Activated CD4-positive, alpha-beta T cell treated with anti-CD3 and anti-CD28 coated beads for 48 hours (primary cell): Measurements from ENCODE around the gene CMTM6.
"Not testable (repeated sequence)": the region's sequence is repeated elsewhere in the genome, so short reads cannot be mapped to it uniquely, and the experiment has no call there.

Experiments used
- DNase-seq: peaks from one replicate; pipeline ENCODE4 v3.0.0-alpha.2; 2020

The CMTM6 gene

DNA sequence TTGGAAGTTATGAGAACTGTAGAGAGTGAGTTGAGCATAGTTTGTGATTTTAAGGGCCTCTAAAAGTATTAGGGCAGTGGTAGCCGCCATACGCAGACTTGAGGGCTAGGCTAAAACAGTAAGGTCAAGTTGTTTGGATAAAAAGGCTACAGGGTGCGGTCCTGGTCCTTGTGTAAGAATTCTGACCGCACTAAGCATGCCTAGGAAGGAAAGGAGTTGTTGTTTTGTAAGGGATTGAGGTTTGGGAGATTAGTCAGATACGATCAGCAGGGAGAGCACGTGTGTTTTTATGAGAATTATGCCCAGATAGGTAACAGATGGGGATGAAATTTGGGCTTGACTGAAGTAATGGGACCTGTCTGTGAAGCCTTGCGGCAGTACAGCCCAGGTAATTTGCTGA lies 39.2 kb downstream of the CMTM6 start:
- not testable (repeated sequence) for DNase-seq

DNA sequence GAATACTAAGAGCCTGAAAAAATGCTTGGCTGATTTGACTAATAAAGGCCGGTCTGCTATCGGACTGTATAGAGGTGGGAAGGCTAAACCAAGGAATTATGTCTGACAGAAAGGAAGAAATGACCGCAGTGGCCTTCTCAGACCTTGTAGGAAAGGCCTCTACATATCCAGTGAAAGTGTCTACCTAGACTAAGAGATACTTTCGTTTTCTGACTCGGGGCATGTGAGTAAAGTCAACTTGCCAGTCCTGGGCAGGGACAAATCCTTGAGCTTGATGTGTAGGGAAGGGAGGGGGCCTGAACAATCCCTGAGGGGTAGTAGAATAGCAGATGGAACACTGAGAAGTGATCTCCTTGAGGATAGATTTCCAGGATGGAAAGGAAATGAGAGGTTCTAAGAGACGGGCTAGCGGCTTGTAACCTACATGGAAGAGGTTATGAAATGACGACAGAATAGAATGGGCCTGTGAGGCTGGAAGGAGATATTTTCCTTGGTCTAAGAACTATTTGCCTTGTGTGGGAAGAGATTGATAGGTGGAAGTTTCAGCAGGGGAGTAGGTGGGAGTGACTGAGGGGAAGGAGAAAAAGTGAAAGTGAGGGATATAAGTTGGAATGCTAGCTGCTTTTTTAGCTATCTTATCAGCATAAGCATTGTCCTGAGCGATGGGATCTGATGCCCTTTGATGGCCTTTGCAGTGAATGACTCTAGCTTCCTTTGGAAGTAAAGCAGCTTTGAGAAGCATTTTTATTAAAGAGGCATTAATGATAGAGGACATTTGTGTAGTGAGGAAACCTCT lies 40.3 kb downstream of the CMTM6 start:
- DNase-seq, result not testable (repeated sequence)

DNA sequence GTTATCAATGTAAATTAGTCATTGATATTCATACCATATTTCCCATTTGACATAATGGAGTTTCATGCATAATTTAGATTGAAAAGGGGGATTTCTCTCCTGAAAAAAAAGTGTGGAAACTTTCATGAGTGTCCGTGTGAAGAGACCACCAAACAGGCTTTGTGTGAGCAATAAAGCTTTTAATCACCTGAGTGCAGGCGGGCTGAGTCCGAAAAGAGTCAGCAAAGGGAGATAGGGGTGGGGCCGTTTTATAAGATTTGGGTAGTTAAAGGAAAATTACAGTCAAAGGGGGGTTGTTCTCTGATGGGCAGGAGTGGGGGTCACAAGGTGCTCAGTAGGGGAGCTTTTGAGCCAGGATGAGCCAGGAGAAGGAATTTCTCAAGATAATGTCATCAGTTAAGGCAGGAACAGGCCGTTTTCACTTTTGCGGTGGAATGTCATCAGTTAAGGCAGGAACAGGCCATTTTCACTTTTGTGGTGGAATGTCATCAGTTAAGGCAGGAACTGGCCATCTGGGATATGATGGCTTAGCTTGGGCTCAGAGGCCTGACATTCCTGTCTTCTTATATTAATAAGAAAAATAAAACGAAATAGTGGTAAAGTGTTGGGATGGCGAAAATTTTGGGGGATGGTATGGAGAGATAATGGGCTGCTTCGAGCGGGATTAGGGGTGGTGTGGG lies 41.7 kb downstream of the CMTM6 start:
- not testable (repeated sequence) for DNase-seq

DNA sequence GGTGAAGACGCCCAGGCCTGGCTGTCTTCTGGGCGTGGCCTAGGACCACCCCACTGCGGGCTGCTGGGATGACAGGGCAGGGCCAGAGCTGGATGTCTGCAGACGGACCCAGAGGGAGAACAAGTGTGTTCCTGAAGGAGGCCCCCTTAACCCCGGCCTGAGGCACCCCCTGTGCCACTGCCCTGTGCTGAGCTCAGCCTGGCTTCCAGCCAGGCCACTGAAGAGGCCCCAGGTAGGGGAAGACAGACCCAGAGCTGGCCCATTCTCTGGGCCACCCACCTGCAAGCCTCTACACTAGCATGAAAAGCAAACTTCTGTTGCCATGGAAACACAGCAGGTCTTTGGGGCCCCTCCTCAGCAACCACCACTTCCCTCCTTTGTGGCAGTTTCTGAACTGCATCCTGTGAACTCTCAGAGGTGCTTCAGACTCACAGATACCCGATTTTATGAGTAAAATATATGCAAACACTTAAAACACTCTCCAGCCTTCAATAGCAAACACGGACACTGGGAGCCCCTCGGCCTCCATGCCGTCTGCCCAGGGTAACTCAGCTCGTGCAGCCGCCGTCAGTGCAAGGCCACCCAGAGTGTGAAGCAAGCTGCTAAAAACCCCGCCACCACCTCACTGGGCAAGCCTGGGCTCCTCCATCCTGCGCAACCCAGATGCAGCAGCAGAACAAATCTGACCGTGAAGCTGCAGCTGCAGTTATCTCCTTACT lies 42.5 kb downstream of the CMTM6 start:
- DNase-seq, result peak; percentile 70

DNA sequence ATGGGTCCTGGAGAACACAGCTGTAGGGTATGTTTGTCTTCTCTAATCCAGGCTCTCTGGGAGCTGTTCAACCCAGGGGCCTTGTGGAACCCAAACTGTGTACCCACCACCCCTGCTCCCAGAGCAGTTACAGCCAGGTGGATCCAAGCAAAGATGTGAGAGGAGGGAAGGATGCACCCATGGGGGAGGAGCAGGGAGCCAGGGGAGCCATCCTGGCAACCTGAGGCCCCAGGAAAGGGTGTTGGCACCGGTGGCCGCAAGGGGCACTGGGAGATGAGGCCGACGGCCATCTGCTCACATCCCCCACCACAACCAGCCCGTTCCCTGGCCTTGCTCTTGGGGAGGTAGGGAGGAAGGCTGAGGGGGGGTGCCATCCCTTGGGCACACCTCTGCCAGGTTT lies 43.2 kb downstream of the CMTM6 start:
- no peak for DNase-seq

DNA sequence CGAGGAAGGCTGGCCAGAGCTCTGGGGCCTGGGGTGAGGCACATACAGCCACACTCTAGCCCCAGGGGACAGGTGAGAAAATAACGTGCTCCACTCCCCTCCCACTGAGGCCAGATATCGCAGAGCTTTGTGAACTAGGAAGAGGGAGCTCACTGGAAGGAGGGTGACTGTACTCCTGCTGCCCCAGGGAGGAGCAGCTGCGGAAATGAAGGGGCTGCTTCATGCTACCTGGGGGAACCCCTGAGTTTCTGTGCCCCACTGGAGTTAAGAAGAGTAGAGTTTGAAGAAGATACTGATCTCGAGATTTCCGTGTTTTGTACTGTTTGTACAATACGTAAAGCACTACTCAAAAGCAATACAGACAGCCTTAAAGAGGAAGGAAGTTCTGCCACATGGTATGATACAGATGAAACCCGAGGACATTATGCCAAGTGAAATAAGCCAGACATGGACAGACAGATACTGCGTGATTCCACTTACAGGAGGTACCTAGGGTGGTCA lies 44.6 kb downstream of the CMTM6 start:
- peak; percentile 46 for DNase-seq

DNA sequence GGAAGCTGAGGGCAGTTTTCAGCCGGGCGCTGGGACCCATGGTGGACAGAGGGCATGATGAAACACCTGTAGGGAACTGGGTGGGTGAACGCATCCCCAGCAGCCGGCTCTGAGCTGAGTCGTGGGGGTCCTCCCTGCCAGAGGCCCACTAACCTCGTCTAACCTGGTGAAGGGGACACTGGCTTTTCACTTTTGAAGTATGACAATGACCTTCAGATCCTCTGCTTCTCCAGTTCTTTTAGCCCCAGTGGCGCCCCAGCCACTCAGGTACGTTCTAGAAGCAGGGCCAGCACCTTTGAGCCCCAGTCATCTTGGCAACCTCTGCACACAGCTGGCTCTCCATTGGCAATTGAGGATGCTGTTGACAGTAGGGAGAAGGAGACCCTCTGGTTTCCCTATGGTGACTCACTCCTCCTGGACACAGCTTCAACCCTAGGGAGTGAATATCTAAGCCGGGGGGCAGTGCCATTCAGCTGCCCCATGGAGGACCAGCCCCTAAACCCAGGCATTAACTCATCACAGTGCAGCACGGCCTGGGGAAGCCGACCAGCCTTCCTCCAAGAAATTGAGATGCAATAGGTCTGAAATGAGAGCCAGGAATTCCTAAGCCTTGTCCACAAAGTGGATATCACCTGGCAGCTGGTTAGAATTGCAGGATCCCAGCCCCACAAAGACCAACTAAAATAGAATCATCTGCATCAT lies 46.1 kb downstream of the CMTM6 start:
- DNase-seq, result no peak

DNA sequence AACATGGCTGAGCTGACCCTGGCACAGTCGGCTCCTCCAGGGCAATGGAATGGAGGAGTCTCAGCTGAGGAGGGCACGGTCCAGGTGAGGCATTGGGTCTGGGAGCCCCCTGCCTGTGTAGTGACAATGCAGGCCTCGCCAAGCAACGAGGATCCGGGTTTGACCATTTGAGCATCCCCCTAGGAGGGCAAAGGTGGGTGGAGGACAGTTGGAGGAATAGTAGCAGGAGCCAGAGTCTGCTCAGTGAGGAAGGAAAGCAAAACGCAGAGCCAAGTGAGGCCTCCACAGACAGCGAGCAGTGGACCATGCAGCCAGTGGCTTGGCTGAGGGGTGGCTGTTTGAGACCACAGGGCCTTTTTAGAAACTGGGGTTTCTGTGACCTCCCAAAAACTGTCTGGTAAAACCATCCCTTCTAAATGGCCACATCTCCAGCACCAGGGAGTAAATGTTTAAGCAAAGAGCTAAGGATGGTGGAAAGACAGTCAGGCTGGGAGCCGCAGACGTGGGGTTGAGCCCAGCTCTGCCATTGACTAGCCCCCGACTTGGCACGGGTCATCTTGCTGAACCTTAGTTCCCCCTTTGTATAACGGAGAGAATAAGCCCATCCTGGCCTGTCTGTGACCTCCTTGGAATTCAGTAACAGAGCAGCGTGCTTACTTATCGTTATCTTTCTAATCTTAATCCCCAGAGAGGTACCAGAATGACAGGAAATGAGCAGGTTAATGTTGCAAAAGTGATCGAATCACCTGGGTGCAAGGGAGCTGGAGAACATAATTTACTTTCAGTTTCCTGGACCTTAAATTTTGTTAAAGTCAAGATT lies 46.8 kb downstream of the CMTM6 start:
- DNase-seq, result no peak

DNA sequence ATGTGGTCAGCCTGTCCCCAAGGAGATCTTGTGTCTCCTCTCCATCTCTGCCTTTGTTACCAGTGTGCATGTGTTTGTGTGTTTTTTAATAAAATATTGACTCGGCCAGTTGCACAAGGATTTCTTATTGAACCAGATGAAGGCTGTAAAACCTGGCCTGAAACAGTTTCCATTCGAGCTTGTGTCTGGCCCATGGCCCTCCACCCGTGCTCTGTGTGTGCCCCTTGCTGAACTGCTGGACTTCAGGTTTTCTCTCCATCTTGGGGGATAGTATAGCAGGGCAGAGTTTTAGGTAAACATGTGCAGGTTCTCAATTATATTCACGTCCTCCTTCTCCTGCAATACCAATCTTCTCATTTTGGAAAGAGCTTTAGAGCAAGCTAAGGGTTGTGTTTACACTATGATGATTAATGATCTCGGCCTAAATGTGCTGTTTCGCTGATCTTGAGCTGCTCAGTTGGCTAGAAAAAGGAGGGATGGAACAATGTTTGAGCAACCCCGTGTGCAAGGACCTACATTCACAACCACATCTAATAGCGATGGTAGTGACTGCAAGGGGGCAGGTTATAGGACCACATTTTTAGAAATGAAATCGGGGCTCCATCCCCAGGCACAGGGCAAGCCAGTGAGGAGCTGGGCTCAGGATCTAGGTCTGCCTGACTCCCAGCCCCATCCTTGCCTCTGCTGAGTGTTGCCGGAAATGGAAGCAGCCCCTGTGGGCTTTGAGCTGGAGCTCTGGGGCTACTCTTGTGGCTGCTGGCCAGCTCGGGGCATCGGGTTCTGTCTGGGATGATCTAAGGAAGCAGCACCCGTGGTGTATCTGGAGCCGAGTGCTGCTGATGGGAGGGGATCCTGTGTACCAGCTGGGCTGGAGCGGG lies 47.7 kb downstream of the CMTM6 start:
- no peak for DNase-seq

DNA sequence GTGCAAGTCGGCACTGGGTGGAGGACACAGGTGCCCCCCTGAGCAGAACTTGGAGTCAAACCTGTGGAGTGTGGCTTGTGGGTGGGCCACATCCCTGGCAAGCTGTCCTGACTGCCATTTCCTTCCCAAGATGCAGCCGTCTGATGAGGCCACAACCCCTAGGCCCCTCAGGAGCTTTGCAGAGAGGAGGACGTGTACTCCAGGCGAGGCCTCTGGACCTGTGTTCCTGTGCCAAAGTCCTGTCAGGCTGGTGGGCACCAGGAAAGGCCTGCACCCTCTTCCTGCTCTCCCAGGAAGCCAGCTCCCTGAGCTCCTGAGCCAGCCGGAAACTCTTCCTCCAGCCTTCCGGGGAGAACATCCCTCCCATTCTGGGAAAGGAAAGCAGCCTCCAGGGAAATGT lies 48.5 kb downstream of the CMTM6 start:
- DNase-seq, result no peak

DNA sequence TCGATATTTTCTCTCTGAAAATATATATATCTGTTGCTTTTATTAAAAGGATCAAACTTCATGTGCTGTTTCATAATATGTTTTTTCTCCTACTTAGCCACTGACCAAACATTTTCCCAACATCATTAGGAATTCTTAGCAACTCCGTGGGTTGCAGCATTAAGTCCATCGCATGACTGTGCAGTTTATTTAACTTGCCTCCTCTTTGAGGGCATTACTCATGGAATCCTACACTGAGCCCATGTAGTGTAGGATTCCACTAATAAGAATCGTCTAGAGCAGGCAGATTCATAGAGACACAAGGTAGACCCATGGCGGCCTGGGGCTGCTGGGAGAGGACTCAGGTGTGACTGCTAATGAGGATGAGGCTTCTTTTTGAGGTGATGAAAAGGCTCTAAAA lies 49.3 kb downstream of the CMTM6 start:
- no peak for DNase-seq

DNA sequence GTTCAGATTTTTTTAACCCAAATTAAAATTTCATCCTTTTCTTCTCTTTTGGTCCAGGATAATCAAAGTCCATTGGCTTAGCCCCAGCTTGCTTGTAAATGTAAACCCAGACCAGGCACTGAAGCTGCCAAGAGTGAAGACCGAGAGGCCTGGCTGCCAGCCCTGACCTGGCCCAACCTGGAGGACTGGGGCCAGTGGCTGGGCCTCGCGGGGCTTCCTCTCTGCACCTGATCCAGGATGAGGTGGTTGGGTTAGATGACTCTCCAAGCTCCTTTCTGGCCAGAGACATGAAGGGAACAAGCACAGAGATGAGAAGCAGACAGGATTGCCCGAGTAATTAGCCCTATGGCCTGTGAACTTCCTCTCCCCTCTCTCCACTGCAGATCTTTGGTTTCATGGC lies 50.6 kb downstream of the CMTM6 start:
- DNase-seq, result no peak

DNA sequence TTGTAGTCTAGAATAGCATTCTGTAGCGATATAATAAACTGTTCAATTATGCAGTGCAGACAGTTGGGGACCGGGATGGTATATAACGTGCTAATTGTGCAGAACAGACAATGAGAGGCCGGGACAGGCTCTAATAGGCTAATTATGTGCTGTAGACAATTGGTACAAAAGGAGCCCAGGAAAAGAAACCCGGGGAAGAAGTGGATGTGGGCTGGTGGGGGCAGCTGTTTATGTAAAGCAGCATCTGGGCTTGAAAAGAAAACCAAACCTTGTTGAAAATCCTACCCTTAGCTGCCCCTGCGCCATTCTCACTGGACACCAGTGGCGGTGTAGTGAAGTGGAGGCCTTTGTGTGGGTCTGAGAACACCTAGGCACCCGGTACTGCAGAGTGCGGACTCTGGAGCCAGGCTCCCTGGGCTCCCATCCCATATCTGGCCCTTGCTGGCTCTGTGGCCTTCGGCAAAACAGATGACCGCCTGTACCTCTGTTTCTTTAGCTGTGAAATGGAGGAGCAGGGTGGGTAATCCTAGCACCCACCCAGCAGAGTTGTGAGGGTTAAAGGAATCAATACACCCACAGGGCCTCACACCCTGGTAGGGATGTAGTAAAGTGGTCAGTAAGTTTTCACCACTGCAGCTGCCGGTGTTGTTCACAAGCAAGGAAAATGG lies 51.5 kb downstream of the CMTM6 start:
- DNase-seq, result no peak

DNA sequence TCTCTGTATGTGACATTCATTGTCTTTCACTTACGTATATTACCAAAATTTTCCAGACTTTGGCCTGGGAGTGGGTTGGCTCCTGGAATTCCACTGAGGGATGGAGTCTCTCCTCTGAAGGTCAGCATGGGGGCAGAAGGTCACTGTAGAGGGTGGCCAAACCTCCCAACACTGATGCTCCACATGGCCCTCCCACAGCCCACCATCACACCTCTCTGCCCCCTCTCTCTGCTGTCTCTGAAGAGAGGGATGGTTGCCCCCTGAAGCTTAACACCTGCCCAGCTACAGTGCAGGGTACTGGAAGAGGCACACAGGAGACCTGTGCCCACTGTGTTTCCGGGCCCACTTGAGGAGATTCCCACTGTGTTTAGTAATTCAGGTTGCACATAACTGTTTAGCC lies 52.2 kb downstream of the CMTM6 start:
- DNase-seq, result no peak

DNA sequence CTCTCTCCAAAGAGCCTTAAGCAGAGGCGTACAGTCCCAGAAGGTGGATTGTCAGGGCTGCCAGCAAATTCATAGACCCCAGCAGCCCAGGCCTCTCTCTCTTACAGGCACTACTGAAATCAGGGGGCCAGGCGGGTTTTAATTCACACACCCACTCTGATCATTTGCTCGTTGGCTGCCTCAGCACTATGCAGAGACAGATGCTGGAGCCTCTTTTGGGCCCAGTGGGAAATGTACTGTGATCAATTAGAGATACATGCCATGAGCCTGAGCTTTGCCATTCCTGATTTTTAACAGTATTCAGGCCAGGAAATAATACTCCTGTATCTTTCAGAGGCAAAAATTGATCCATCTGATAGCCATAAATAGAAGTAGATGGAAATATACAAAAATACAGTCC lies 53.0 kb downstream of the CMTM6 start:
- no peak for DNase-seq

DNA sequence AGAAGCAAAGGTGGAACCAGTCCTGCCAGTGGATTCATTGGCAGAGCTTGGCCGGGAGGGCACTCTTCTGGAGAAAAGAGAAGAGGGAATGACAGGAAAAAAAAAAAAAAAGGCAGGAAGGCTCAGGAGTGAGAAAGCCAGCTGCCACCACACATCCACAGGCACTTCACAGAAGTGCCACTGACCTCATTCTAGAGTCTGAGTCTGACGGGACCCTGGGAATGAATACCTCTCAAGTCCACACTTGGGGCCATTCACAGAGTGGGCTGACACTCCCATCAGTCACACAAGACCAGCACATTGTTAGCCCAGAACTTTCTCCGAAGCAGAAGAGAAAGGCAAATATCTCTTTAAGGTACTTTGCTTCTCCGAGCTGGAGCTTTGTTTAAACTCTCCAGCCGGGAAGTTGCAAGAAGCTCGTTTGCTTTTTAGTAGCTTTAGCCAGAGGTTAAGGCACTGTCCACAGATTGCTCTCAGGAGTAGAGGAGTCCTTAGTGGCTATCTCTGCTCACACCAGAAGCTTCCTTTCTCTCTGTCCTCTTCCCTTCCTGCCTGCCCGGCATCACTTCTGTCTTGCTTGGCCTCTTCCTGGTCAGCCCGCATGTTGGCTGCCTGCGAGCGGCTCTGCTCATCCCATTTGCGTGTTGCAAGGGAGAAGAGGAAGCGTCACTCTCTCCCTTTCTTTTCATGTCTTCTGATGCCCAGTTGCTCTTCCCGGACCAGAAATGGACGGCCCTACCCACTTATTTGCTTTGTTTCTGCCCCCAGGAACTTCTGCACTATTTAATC lies 53.8 kb downstream of the CMTM6 start:
- DNase-seq, result no peak

DNA sequence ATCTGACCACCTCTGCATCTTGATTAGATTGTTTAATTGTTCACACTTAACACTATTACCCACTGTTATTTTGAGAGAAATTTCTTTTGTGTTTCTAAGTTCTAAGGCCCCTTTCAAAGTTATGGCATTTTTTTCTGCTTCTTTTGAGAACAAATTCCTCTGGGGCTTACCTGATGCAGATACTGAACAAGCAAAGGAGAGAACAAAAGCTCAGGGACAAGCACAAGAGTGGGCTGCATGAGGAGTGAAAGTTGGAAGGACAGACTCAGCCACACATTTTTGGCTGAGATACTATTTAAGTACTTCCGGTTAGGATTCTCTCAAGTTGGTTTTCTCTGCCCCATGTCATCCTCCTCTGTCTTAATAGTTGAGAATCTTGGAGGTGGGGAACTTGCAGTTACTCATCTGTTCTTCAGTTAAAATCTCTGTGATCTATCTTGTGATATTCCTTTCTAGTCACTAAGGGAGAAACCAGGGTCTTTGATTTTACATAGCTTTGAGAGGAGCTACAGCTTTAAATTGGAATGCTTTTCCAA lies 54.7 kb downstream of the CMTM6 start:
- no peak for DNase-seq

DNA sequence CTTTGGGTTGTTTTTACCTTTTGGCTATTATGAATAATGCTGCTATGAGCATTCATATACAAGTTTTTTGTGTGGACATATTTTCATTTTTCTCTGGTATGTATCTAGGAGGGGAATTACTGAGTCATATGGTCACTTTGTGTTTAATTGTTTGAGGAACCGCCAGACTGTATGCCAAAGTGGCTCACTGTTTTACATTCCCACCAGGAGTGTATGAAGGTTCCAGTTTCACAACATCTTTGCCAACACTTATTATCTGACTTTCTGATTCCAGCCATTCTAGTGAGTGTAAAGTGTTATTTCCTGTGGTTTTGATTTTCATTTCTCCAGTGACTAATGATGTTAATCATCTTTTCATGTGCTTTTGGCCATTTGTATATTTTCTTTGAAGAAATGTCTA lies 59.2 kb downstream of the CMTM6 start:
- DNase-seq, result no peak

DNA sequence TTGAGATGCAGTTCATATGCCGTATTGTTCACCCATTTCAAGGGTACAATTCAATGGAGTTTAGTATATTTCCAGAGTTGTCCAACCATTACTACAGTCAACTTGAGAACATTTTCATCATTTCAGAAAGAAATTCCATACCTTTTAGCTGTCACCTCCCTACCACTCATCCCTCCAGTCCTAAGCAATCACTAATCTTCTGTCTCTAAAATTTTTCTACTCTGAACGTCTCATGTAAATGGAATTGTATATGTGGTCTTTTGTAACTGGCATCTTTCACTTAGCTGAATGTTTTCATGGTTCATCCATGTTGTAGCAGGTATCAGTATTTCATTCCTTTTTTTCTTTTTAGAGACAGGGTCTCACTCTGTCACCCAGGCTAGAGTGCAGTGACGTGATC lies 59.9 kb downstream of the CMTM6 start:
- no peak for DNase-seq
